ENCODE measurements around the gene STK31. TPM values are rescaled to one million over a fixed set of nuclear protein-coding genes. Genes with fewer than 3 reads are reported as not detected.
A peak's percentile ranks its signal among the peaks of the same experiment; 100 is the strongest.
"Not testable (repeated sequence)": the region's sequence is repeated elsewhere in the genome, so short reads cannot be mapped to it uniquely, and the experiment has no call there.

The STK31 gene
- total and polyA plus RNA-seq, 7 donors = 0.01 to 0.18 (median 0.03) TPM; not detected in 4

- DNase-seq (no peak), ATAC-seq (no peak)
- H3K9me3 ChIP-seq = peaks cover 13% of the 10 kb centered on the region
- H3K36me3 ChIP-seq (ENCODE audit: insufficient read depth in 1 of 2, low read depth in 1 of 2) = no peaks in the 10 kb centered on the region
- H3K27ac ChIP-seq = no peak overlapping the region
- TF ChIP-seq CTCF (IDR thresholded peaks at IDR 0.05) = no peak
- no peaks in the 10 kb centered on the region for H3K27me3 ChIP-seq (ENCODE audit: insufficient read depth in 3 of 3, low read length in 2 of 3)
- WGBS, 3 donors = 40 to 81% (median 76%) methylated on average over 1 of the region's 1 CpG
- no peaks in the 10 kb centered on the region for H3K4me1 ChIP-seq
- intact Hi-C loops (cut with DNase I) = no loop called here
- no peak overlapping the region for H3K4me3 ChIP-seq
These were observed 142.1 kb downstream of the STK31 start for GRCh38 chr7:23852135-23852534.

- ATAC-seq (no peak), DNase-seq (no peak)
- no peak for TF ChIP-seq CTCF (IDR thresholded peaks at IDR 0.05)
- Histone ChIP-seq H3K9me3 (peaks cover 13% of the 10 kb centered on the region), H3K36me3 (ENCODE audit: insufficient read depth in 1 of 2, low read depth in 1 of 2) (no peaks in the 10 kb centered on the region), H3K4me3 (no peak overlapping the region), H3K27me3 (ENCODE audit: insufficient read depth in 3 of 3, low read length in 2 of 3) (no peaks in the 10 kb centered on the region), H3K4me1 (no peaks in the 10 kb centered on the region), H3K27ac (no peak overlapping the region)
- 22 to 36% (median 33%) methylated on average over 2 of the region's 2 CpGs for WGBS, 3 donors
- intact Hi-C loops (cut with DNase I) = no loop called here
These were observed 143.0 kb downstream of the STK31 start for GRCh38 chr7:23852988-23853387.

- Histone ChIP-seq H3K9me3 (no peaks in the 10 kb centered on the region), H3K27me3 (ENCODE audit: insufficient read depth in 3 of 3, low read length in 2 of 3) (no peaks in the 10 kb centered on the region), H3K4me1 (no peaks in the 10 kb centered on the region), H3K4me3 (no peak overlapping the region), H3K27ac (no peak overlapping the region), H3K36me3 (ENCODE audit: insufficient read depth in 1 of 2, low read depth in 1 of 2) (no peaks in the 10 kb centered on the region)
- DNase-seq (no peak), ATAC-seq (no peak)
- 63 to 74% (median 67%) methylated on average over 1 of the region's 1 CpG for WGBS, 3 donors
- intact Hi-C loops (cut with DNase I) = no loop called here
- TF ChIP-seq CTCF (IDR thresholded peaks at IDR 0.05) = peak; percentile 32
These were observed 153.3 kb downstream of the STK31 start for GRCh38 chr7:23863209-23863787.

- H3K4me1 ChIP-seq = no peaks in the 10 kb centered on the region
- no peaks in the 10 kb centered on the region for H3K36me3 ChIP-seq (ENCODE audit: insufficient read depth in 1 of 2, low read depth in 1 of 2)
- intact Hi-C loops (cut with DNase I) = no loop called here
- 38 to 50% (median 40%) methylated on average over 3 of the region's 3 CpGs for WGBS, 3 donors
- H3K9me3 ChIP-seq = no peaks in the 10 kb centered on the region
- no peak for TF ChIP-seq CTCF (IDR thresholded peaks at IDR 0.05)
- DNase-seq (no peak), ATAC-seq (no peak)
- H3K27ac ChIP-seq = no peak overlapping the region
- H3K4me3 ChIP-seq = no peak overlapping the region
- no peaks in the 10 kb centered on the region for H3K27me3 ChIP-seq (ENCODE audit: insufficient read depth in 3 of 3, low read length in 2 of 3)
These were observed 155.0 kb downstream of the STK31 start for GRCh38 chr7:23864973-23865372.

- Histone ChIP-seq H3K4me1 (no peaks in the 10 kb centered on the region), H3K9me3 (no peaks in the 10 kb centered on the region), H3K27ac (no peak overlapping the region), H3K27me3 (ENCODE audit: insufficient read depth in 3 of 3, low read length in 2 of 3) (no peaks in the 10 kb centered on the region), H3K4me3 (no peak overlapping the region), H3K36me3 (ENCODE audit: insufficient read depth in 1 of 2, low read depth in 1 of 2) (no peaks in the 10 kb centered on the region)
- 39 to 52% (median 46%) methylated on average over 1 of the region's 1 CpG for WGBS, 3 donors
- ATAC-seq (no peak), DNase-seq (no peak)
- no peak for TF ChIP-seq CTCF (IDR thresholded peaks at IDR 0.05)
- intact Hi-C loops (cut with DNase I) = no loop called here
These were observed 163.3 kb downstream of the STK31 start for GRCh38 chr7:23873306-23873705.

- H3K36me3 ChIP-seq (ENCODE audit: insufficient read depth in 1 of 2, low read depth in 1 of 2); H3K4me1 ChIP-seq; H3K27me3 ChIP-seq (ENCODE audit: insufficient read depth in 3 of 3, low read length in 2 of 3); H3K4me3 ChIP-seq; ATAC-seq; intact Hi-C loops (cut with DNase I); DNase-seq; H3K27ac ChIP-seq; H3K9me3 ChIP-seq: not testable (repeated sequence)
- WGBS, 3 donors = 82 to 90% (median 88%) methylated on average over 3 of the region's 3 CpGs
These were observed 166.5 kb downstream of the STK31 start for GRCh38 chr7:23876526-23876925.
